Ishikawa (cell line): ENCODE results near the gene CLASP1.

Experiments used
- CEBPB ChIP-seq: IDR thresholded peaks from 2 replicates; pipeline ENCODE4 v1.6.1; 2012
- CREB1 ChIP-seq: IDR thresholded peaks from 2 replicates; pipeline ENCODE4 v1.6.1; 2012; ENCODE audit warnings: low read depth
- EGR1 ChIP-seq: IDR thresholded peaks from 2 replicates; pipeline ENCODE4 v1.6.1; 2012
- EP300 ChIP-seq: IDR thresholded peaks from 2 replicates; pipeline ENCODE4 v1.6.1; 2012; ENCODE audit warnings: borderline replicate concordance
- FOXM1 ChIP-seq: IDR thresholded peaks from 2 replicates; pipeline ENCODE4 v1.6.1; 2012; ENCODE audit warnings: low read depth, borderline replicate concordance
- MAX ChIP-seq: IDR thresholded peaks from 2 replicates; pipeline ENCODE4 v1.6.1; 2012
- NFIC ChIP-seq: IDR thresholded peaks from 2 replicates; pipeline ENCODE4 v1.6.1; 2012
- RAD21 ChIP-seq: IDR thresholded peaks from 2 replicates; pipeline ENCODE4 v1.6.1; 2012; ENCODE audit warnings: low read depth
- REST ChIP-seq: IDR thresholded peaks from 2 replicates; pipeline ENCODE4 v1.6.1; 2012; ENCODE audit warnings: low read depth, mild to moderate bottlenecking
- TAF1 ChIP-seq: IDR thresholded peaks from 2 replicates; pipeline ENCODE4 v1.6.1; 2012; ENCODE audit warnings: low read depth, mild to moderate bottlenecking
- TCF12 ChIP-seq: IDR thresholded peaks from 2 replicates; pipeline ENCODE4 v1.6.1; 2012; ENCODE audit warnings: low read depth
- TEAD4 ChIP-seq: IDR thresholded peaks from 2 replicates; pipeline ENCODE4 v1.6.1; 2012
- USF1 ChIP-seq: IDR thresholded peaks from 2 replicates; pipeline ENCODE4 v1.6.1; 2012
- YY1 ChIP-seq: IDR thresholded peaks from 2 replicates; pipeline ENCODE4 v1.6.1; 2012; ENCODE audit warnings: low read depth
- ZBTB7A ChIP-seq: IDR thresholded peaks from 2 replicates; pipeline ENCODE4 v1.6.1; 2012; ENCODE audit warnings: low read depth

CLASP1 gene

DNA sequence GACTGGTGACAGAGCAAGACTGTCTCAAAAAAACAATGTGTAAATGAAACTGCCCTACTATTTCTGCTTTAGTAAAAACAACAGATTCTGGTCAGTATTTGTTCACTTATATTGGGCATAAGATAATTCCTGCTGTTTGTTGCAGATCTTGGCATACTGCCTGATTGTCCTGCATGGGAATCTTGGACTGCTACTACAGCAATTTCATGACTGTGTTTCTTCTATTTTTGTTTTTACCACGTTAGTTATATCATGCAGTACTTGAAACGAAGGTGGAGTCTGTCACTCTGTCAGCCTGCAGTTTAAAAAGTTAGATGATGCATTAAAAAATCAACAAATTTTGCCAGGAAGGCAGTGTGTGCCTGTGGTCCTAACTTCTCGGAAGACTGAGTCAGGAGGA is 14.2 kb upstream of the CLASP1 start:
- no peak for TF ChIP-seq TAF1
- TF ChIP-seq USF1: no peak
- TF ChIP-seq TCF12: no peak
- no peak for TF ChIP-seq EGR1

DNA sequence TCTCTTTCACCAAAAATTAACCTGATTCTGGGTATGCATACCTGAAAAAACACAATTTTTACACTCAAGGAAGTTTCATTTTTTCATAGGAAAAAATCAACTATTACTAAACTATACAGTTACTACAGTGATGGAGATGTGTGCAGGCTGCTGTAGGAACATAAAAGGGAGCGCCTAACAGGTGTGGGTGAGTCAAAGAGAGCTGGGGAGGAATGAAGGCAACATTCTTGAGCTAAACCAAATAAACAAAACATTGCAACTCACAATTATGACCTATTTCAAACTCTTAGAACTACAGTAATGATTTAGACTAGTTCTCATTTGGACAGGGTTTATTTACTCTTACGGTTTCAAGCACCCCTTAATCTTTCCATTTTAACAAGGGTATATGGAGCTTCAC is 13.4 kb upstream of the CLASP1 start:
- TF ChIP-seq EGR1: no peak
- no peak for TF ChIP-seq NFIC
- TF ChIP-seq TEAD4: no peak
- TF ChIP-seq RAD21: no peak
- TF ChIP-seq FOXM1: no peak
- no peak for TF ChIP-seq TAF1
- no peak for TF ChIP-seq TCF12
- no peak for TF ChIP-seq ZBTB7A
- TF ChIP-seq EP300: no peak
- TF ChIP-seq CEBPB: no peak
- no peak for TF ChIP-seq USF1
- TF ChIP-seq REST: no peak
- TF ChIP-seq CREB1: no peak
- no peak for TF ChIP-seq YY1
- no peak for TF ChIP-seq MAX

DNA sequence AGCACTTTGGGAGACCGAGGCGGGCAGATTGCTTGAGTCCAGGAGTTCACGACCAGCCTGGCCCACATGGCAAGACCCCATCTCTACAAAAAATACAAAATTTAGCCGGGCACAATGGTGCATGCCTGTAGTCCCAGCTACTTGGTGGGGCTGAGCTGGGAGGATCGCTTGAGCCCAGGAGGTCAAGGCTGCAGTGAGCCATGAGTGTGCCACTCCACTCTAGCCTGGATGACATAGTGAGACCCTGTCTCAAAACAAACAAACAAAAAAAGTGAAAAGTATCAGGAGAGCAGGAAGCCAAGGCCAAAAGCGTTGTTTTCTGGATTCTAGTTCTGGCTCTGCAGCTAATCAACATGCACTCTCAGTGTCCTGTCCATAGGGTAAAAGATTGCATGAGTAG is 10.7 kb upstream of the CLASP1 start:
- TF ChIP-seq REST: no peak
- no peak for TF ChIP-seq CREB1
- TF ChIP-seq EP300: no peak
- no peak for TF ChIP-seq NFIC
- TF ChIP-seq FOXM1: no peak
- TF ChIP-seq USF1: no peak
- TF ChIP-seq MAX: no peak
- no peak for TF ChIP-seq TEAD4
- TF ChIP-seq CEBPB: no peak
- TF ChIP-seq TAF1: no peak
- TF ChIP-seq YY1: no peak
- no peak for TF ChIP-seq EGR1
- TF ChIP-seq TCF12: no peak
- TF ChIP-seq ZBTB7A: no peak
- TF ChIP-seq RAD21: no peak

- TF ChIP-seq TAF1 (no peak), REST (no peak), CEBPB (no peak), MAX (no peak), TEAD4 (no peak), RAD21 (no peak), EGR1 (no peak), USF1 (no peak), FOXM1 (no peak), YY1 (no peak), NFIC (no peak), ZBTB7A (no peak), EP300 (no peak), TCF12 (no peak), CREB1 (no peak)
Observed at GRCh38 chr2:121653035-121653434, 3.8 kb upstream of the CLASP1 start.
